ENCODE results near the gene KAT2B.
"Not testable (repeated sequence)": the region's sequence is repeated elsewhere in the genome, so short reads cannot be mapped to it uniquely, and the experiment has no call there.

Gene KAT2B

GRCh38 chr3:20039765-20040547 lies at the start of gene KAT2B:
Gene KAT2B, plus strand, starts transcription at chr3:20040446. Its CDS starts 32 bp downstream, at chr3:20040478.
- no peaks in the 10 kb centered on the region for H3K27me3 ChIP-seq (ENCODE audit: control insufficient read depth in 1 of 2, insufficient read depth in 2 of 2, low read length in 2 of 2)
- H3K4me3 ChIP-seq (ENCODE audit: low read depth in 1 of 2, low read length in 2 of 2) = peak within 1 kb of the TSS; percentile 88 to 95
- H3K9me3 ChIP-seq (ENCODE audit: control insufficient read depth in 1 of 2, low read length in 2 of 2) = no peaks in the 10 kb centered on the region
- peaks cover 33 to 42% of the 10 kb centered on the region in 2 donors for H3K4me1 ChIP-seq (ENCODE audit: control insufficient read depth in 1 of 2, insufficient read depth in 2 of 2, low read length in 2 of 2)
- H3K27ac ChIP-seq (ENCODE audit: low read depth, low read length) = peak within 1 kb of the TSS; percentile 87
- peak within 1 kb of the TSS; percentile 75 to 91 for H3K9ac ChIP-seq (ENCODE audit: low read depth in 1 of 2, low read length in 2 of 2)
- no peaks in the 10 kb centered on the region for H3K36me3 ChIP-seq (ENCODE audit: control insufficient read depth in 1 of 2, insufficient read depth in 2 of 2, low read length in 2 of 2)

DNA sequence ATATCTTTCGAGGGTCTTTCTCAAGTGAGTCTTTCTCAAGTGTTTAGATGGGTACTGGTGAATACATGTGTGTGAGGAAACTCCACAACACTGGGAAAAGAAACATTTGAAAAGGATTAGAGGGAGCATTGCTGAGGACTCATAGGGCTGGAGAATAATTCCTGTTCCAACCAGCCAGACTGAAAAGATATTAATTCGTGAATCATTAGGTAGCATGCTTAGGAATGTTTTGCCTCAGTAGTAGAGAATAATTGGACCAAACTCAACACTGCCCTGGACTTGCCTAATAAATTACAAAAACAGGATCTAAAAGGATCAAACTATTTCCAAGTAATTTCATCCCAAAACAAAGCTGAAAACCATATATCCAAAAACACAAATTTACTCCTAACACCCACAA lies 45.5 kb upstream of the KAT2B start:
- Histone ChIP-seq H3K27ac (ENCODE audit: low read depth, low read length) (no peak overlapping the region), H3K36me3 (ENCODE audit: control insufficient read depth in 1 of 2, insufficient read depth in 2 of 2, low read length in 2 of 2) (no peaks in the 10 kb centered on the region), H3K27me3 (ENCODE audit: control insufficient read depth in 1 of 2, insufficient read depth in 2 of 2, low read length in 2 of 2) (no peaks in the 10 kb centered on the region), H3K9ac (ENCODE audit: low read depth in 1 of 2, low read length in 2 of 2) (no peak overlapping the region), H3K4me3 (ENCODE audit: low read depth in 1 of 2, low read length in 2 of 2) (no peak overlapping the region), H3K9me3 (ENCODE audit: control insufficient read depth in 1 of 2, low read length in 2 of 2) (no peaks in the 10 kb centered on the region), H3K4me1 (ENCODE audit: control insufficient read depth in 1 of 2, insufficient read depth in 2 of 2, low read length in 2 of 2) (no peaks in the 10 kb centered on the region)

DNA sequence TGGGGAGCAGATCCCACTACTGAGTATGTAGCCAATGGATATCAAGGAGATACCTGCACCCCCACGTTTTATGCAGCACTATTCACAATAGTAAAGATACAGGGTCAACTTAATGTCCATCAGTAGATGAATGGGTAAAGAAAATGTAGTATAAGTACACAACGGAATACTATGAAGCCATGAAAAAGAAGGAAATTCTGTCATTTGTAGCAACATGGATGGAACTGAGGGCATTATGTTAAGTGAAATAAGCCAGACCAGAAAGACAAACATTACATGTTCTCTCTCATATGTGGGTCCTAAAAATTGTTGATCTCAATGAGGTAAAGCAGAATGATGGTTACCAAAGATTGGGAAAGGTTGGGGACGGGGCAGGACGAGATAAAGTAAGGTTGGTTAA lies 42.7 kb upstream of the KAT2B start:
- no peaks in the 10 kb centered on the region for H3K27me3 ChIP-seq (ENCODE audit: control insufficient read depth in 1 of 2, insufficient read depth in 2 of 2, low read length in 2 of 2)
- H3K4me1 ChIP-seq (ENCODE audit: control insufficient read depth in 1 of 2, insufficient read depth in 2 of 2, low read length in 2 of 2) = no peaks in the 10 kb centered on the region
- H3K27ac ChIP-seq (ENCODE audit: low read depth, low read length) = no peak overlapping the region
- H3K9me3 ChIP-seq (ENCODE audit: control insufficient read depth in 1 of 2, low read length in 2 of 2) = no peaks in the 10 kb centered on the region
- no peaks in the 10 kb centered on the region for H3K36me3 ChIP-seq (ENCODE audit: control insufficient read depth in 1 of 2, insufficient read depth in 2 of 2, low read length in 2 of 2)
- H3K9ac ChIP-seq (ENCODE audit: low read depth in 1 of 2, low read length in 2 of 2) = no peak overlapping the region
- H3K4me3 ChIP-seq (ENCODE audit: low read depth in 1 of 2, low read length in 2 of 2) = no peak overlapping the region

DNA sequence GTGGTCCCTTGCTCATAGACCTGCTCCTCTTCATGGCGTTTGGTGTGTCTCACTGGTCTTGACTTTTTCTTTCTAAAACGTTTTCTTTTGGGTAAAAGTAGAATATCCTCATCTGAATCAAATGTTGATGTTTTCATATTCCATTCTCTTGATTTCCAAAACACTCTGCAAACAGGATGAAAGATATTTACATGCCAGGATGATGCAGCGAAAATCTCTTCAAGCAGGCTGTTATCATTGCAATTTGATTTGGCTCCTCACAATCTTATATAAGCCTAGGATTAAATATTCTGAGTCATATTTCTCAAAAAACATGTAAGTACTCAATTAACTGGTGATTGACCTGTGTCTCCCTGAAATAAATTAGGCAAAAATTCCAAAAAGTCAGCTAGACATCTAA lies 38.3 kb upstream of the KAT2B start:
- Histone ChIP-seq H3K27me3 (ENCODE audit: control insufficient read depth in 1 of 2, insufficient read depth in 2 of 2, low read length in 2 of 2) (no peaks in the 10 kb centered on the region), H3K9me3 (ENCODE audit: control insufficient read depth in 1 of 2, low read length in 2 of 2) (no peaks in the 10 kb centered on the region), H3K27ac (ENCODE audit: low read depth, low read length) (no peak overlapping the region), H3K4me3 (ENCODE audit: low read depth in 1 of 2, low read length in 2 of 2) (no peak overlapping the region), H3K4me1 (ENCODE audit: control insufficient read depth in 1 of 2, insufficient read depth in 2 of 2, low read length in 2 of 2) (no peaks in the 10 kb centered on the region), H3K36me3 (ENCODE audit: control insufficient read depth in 1 of 2, insufficient read depth in 2 of 2, low read length in 2 of 2) (no peaks in the 10 kb centered on the region), H3K9ac (ENCODE audit: low read depth in 1 of 2, low read length in 2 of 2) (no peak overlapping the region)

DNA sequence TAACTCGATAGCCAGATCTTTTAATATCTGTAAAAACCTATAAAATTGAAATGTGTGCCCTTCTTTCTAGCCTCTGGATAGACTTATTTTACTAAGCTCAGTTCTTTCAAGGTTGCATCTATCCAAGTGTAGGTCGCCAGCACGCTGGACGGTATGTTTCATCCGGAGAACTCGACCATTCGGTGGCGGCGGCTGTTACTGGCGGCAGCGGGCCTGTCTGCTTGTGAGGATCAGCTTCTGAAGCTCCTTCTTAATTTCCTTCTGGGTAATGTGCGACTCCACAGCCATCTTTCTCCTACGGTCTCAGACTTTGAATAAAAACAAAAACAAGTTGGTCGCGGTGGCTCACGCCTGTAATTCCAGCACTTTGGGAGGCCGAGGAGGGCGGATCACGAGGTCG lies 32.3 kb upstream of the KAT2B start:
- Histone ChIP-seq H3K9me3 (ENCODE audit: control insufficient read depth in 1 of 2, low read length in 2 of 2) (no peaks in the 10 kb centered on the region), H3K27me3 (ENCODE audit: control insufficient read depth in 1 of 2, insufficient read depth in 2 of 2, low read length in 2 of 2) (no peaks in the 10 kb centered on the region), H3K9ac (ENCODE audit: low read depth in 1 of 2, low read length in 2 of 2) (no peak overlapping the region), H3K27ac (ENCODE audit: low read depth, low read length) (no peak overlapping the region), H3K4me1 (ENCODE audit: control insufficient read depth in 1 of 2, insufficient read depth in 2 of 2, low read length in 2 of 2) (no peaks in the 10 kb centered on the region), H3K4me3 (ENCODE audit: low read depth in 1 of 2, low read length in 2 of 2) (no peak overlapping the region), H3K36me3 (ENCODE audit: control insufficient read depth in 1 of 2, insufficient read depth in 2 of 2, low read length in 2 of 2) (no peaks in the 10 kb centered on the region)

DNA sequence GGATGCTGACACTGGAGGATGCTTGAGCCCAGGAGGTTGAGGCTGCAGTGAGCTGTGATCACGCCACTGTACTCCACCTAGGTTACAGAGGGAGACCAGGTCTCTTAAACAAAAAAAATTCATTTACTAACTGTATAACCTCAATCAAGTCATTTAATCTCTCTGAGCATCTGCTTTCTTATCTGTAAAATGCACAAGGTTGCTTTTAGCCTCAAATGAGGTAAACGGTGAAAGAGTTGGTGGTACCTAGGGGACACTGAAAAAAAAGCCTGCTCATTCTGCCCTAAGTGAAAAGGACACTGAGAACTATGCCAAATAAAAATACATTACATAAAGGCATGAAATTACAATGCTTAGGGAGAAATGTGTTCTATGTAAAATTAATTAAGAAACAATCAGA lies 31.6 kb upstream of the KAT2B start:
- no peaks in the 10 kb centered on the region for H3K9me3 ChIP-seq (ENCODE audit: control insufficient read depth in 1 of 2, low read length in 2 of 2)
- H3K27me3 ChIP-seq (ENCODE audit: control insufficient read depth in 1 of 2, insufficient read depth in 2 of 2, low read length in 2 of 2) = no peaks in the 10 kb centered on the region
- no peak overlapping the region for H3K4me3 ChIP-seq (ENCODE audit: low read depth in 1 of 2, low read length in 2 of 2)
- H3K27ac ChIP-seq (ENCODE audit: low read depth, low read length) = no peak overlapping the region
- H3K4me1 ChIP-seq (ENCODE audit: control insufficient read depth in 1 of 2, insufficient read depth in 2 of 2, low read length in 2 of 2) = no peaks in the 10 kb centered on the region
- no peaks in the 10 kb centered on the region for H3K36me3 ChIP-seq (ENCODE audit: control insufficient read depth in 1 of 2, insufficient read depth in 2 of 2, low read length in 2 of 2)
- H3K9ac ChIP-seq (ENCODE audit: low read depth in 1 of 2, low read length in 2 of 2) = no peak overlapping the region

GRCh38 chr3:20012164-20012563 lies 28.1 kb upstream of the KAT2B start, which contains the start of gene PP2D1:
Gene PP2D1, minus strand, starts transcription at chr3:20012264. Its CDS starts 192 bp downstream, at chr3:20012072.
- H3K9me3 ChIP-seq (ENCODE audit: control insufficient read depth in 1 of 2, low read length in 2 of 2) = no peaks in the 10 kb centered on the region
- no peaks in the 10 kb centered on the region for H3K36me3 ChIP-seq (ENCODE audit: control insufficient read depth in 1 of 2, insufficient read depth in 2 of 2, low read length in 2 of 2)
- H3K27ac ChIP-seq (ENCODE audit: low read depth, low read length) = no peak within 1 kb of the TSS
- no peak within 1 kb of the TSS for H3K4me3 ChIP-seq (ENCODE audit: low read depth in 1 of 2, low read length in 2 of 2)
- H3K9ac ChIP-seq (ENCODE audit: low read depth in 1 of 2, low read length in 2 of 2) = no peak within 1 kb of the TSS
- H3K27me3 ChIP-seq (ENCODE audit: control insufficient read depth in 1 of 2, insufficient read depth in 2 of 2, low read length in 2 of 2) = no peaks in the 10 kb centered on the region
- H3K4me1 ChIP-seq (ENCODE audit: control insufficient read depth in 1 of 2, insufficient read depth in 2 of 2, low read length in 2 of 2) = no peaks in the 10 kb centered on the region

DNA sequence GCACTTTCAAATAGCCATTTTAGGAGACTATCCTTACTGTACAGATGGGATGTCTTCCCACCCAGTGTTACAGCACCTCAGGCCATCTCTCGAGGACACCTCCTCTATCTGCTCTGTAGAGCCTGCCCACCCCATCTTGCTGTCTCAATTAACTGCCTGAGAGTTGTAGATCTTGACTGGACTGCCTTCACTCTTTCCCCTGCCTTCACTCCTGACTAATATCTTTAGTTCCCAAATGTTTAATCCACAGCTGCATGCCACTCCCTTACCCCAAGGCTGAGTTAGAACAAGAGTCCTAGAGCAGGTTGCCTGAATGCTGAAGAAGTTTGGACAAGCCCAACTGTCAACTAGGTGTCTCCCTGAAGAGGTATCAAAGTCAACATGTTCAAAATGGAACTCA lies 26.9 kb upstream of the KAT2B start:
- no peaks in the 10 kb centered on the region for H3K27me3 ChIP-seq (ENCODE audit: control insufficient read depth in 1 of 2, insufficient read depth in 2 of 2, low read length in 2 of 2)
- H3K9me3 ChIP-seq (ENCODE audit: control insufficient read depth in 1 of 2, low read length in 2 of 2) = no peaks in the 10 kb centered on the region
- no peaks in the 10 kb centered on the region for H3K36me3 ChIP-seq (ENCODE audit: control insufficient read depth in 1 of 2, insufficient read depth in 2 of 2, low read length in 2 of 2)
- no peaks in the 10 kb centered on the region for H3K4me1 ChIP-seq (ENCODE audit: control insufficient read depth in 1 of 2, insufficient read depth in 2 of 2, low read length in 2 of 2)
- no peak overlapping the region for H3K27ac ChIP-seq (ENCODE audit: low read depth, low read length)
- no peak overlapping the region for H3K9ac ChIP-seq (ENCODE audit: low read depth in 1 of 2, low read length in 2 of 2)
- H3K4me3 ChIP-seq (ENCODE audit: low read depth in 1 of 2, low read length in 2 of 2) = no peak overlapping the region

DNA sequence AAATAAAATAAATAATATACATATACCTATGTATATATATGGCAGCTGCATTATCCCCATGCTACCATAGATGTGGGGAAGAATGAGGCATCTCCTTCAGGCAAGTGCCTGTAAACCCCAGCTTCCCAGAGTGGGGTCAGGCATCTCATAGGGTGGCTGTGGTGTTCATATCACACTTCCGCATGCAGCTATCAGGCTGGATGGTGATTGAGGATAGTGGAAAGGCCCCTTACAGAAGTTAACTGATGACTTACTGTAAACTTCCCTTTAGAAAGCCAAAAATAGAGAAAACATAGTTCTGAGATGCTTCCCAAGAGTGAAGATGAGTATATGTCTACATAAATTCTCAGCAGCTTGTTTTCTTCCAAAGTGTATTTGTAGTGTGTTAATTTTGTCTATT lies 24.7 kb upstream of the KAT2B start:
- no peak overlapping the region for H3K4me3 ChIP-seq (ENCODE audit: low read depth in 1 of 2, low read length in 2 of 2)

DNA sequence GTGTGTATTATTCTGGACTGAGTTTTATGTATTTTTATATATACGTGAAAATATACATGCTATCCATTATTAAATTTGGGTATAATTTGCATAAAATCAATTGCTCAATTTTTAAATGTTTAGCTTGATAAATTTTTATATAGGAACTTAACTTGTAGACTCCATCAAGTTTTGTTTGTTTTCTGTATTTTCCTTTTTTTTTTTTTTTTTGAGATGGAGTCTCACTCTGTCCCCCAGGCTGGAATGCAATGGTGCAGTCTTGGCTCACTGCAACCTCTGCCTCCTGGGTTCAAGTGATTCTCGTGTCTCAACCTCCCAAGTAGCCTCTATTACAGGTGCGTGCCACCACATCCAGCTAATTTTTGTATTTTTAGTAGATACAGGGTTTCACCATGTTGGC lies 24.2 kb upstream of the KAT2B start:
- H3K4me1 ChIP-seq (ENCODE audit: control insufficient read depth in 1 of 2, insufficient read depth in 2 of 2, low read length in 2 of 2); H3K9ac ChIP-seq (ENCODE audit: low read depth in 1 of 2, low read length in 2 of 2); H3K27me3 ChIP-seq (ENCODE audit: control insufficient read depth in 1 of 2, insufficient read depth in 2 of 2, low read length in 2 of 2): not testable (repeated sequence)

More for the DNA sequence above, 24.7 kb upstream of the KAT2B start:
- Histone ChIP-seq H3K9me3 (ENCODE audit: control insufficient read depth in 1 of 2, low read length in 2 of 2) (no peaks in the 10 kb centered on the region), H3K9ac (ENCODE audit: low read depth in 1 of 2, low read length in 2 of 2) (no peak overlapping the region), H3K4me1 (ENCODE audit: control insufficient read depth in 1 of 2, insufficient read depth in 2 of 2, low read length in 2 of 2) (no peaks in the 10 kb centered on the region), H3K27me3 (ENCODE audit: control insufficient read depth in 1 of 2, insufficient read depth in 2 of 2, low read length in 2 of 2) (no peaks in the 10 kb centered on the region), H3K36me3 (ENCODE audit: control insufficient read depth in 1 of 2, insufficient read depth in 2 of 2, low read length in 2 of 2) (no peaks in the 10 kb centered on the region), H3K27ac (ENCODE audit: low read depth, low read length) (no peak overlapping the region)

More for the DNA sequence above, 24.2 kb upstream of the KAT2B start:
- H3K4me3 ChIP-seq (ENCODE audit: low read depth in 1 of 2, low read length in 2 of 2); H3K9me3 ChIP-seq (ENCODE audit: control insufficient read depth in 1 of 2, low read length in 2 of 2); H3K27ac ChIP-seq (ENCODE audit: low read depth, low read length); H3K36me3 ChIP-seq (ENCODE audit: control insufficient read depth in 1 of 2, insufficient read depth in 2 of 2, low read length in 2 of 2): not testable (repeated sequence)

Data from duodenal mucosa (tissue), 2 donors.